Measurements from ENCODE around the gene CCDC78.
A peak's percentile ranks its signal among the peaks of the same experiment; 100 is the strongest.
"Not testable (repeated sequence)": the region's sequence is repeated elsewhere in the genome, so short reads cannot be mapped to it uniquely, and the experiment has no call there.

The CCDC78 gene

GRCh38 chr16:722835-723633 lies 3.2 kb downstream of the CCDC78 start:
- no peak for DNase-seq

DNA sequence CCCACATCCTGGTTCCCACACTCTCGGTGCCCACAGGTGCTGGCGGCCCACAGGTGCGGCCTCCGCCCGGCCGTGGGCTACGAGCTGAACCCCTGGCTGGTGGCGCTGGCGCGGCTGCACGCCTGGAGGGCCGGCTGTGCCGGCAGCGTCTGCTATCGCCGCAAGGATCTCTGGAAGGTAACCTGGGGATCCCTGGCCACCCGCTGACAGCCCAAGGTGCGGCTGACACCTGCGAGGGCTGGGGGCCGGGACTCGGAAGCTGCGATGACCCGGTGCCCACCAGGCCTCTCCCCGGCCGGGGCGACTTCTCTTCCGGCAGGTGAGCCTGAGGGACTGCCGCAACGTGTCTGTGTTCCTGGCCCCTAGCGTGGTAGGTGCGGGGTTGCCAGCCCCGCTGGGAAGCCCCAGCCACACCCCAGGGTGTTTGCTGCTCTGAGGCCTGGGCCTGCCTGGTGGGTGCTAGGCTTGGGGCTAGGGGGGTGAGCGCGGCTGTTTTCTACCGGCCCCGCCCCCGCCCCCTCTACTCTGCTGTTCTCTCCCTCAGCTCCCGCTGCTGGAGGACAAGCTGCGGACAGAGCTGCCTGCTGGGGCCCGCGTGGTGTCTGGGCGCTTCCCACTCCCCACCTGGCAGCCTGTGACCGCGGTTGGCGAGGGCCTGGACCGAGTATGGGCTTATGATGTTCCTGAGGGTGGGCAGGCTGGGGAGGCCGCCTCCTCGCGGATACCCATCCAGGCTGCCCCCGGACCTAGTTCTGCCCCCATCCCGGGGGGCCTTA lies 4.3 kb downstream of the CCDC78 start:
- no peak for DNase-seq

DNA sequence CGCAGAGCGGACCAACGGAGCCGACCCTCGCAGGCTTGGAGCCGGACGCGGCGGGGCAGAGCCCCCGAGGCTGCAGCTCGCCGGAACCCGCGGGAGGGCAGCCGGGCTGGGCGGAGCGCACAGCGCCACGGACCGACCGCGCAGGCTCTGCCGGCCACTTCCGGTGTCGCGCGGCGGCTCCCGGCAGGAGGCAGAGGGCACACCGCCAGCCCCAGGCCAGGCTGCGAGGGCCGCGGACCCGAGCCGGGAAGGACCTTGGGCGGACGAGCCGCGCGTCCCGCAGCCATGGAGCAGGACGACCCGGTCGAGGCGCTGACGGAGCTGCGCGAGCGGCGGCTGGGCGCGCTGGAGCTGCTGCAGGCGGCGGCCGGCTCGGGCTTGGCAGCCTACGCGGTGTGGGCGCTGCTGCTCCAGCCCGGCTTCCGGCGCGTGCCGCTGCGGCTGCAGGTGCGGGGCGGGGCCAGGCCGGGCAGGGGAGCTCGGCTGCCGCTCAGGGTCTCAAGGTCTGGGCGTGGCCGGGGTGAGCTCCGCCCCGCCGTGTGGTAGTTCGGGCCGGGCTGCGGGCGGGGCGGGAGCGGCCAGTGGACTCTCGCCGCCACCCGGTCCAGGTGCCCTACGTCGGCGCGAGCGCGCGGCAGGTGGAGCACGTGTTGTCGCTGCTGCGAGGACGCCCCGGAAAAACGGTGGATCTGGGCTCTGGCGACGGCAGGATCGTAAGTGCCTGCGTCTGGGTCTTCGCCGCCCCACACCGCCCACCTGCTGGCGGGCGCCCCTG lies 5.1 kb downstream of the CCDC78 start, which contains the start of gene ANTKMT:
Gene ANTKMT (plus strand): TSS at position 157 of the 775 bp plus-strand sequence. CDS start 129 bp downstream, at position 286.
- DNase-seq: peak; percentile 30

GRCh38 chr16:720447-720989 lies 5.7 kb downstream of the CCDC78 start:
- no peak for DNase-seq

GRCh38 chr16:719815-720446 lies 6.3 kb downstream of the CCDC78 start:
- DNase-seq: no peak

GRCh38 chr16:718922-719321 lies 7.3 kb downstream of the CCDC78 start:
- DNase-seq: no peak

DNA sequence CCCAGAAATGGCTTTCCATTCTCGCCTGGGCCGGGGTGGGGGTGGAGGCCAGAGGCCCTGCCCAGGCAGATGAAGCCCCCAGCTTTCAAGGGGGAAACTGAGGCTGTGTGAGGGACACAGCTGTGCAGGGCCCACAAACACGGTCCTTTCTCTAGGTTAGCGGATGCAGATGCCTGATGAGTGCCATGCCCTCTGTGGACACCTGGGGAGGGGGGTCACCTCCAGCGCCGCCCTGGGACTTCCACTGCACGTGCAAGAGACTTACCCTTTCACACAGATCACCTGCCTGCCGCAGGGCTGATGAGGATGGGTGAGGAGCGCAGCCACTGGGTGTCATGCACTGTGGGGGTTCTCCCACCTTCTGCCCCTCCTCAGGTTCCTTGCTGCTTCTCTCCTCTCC lies 7.9 kb downstream of the CCDC78 start:
- DNase-seq: no peak

GRCh38 chr16:717450-718245 lies 8.6 kb downstream of the CCDC78 start:
- DNase-seq: no peak

GRCh38 chr16:716768-717325 lies 9.4 kb downstream of the CCDC78 start:
- no peak for DNase-seq

GRCh38 chr16:716200-716568 lies 10.1 kb downstream of the CCDC78 start:
- no peak for DNase-seq

DNA sequence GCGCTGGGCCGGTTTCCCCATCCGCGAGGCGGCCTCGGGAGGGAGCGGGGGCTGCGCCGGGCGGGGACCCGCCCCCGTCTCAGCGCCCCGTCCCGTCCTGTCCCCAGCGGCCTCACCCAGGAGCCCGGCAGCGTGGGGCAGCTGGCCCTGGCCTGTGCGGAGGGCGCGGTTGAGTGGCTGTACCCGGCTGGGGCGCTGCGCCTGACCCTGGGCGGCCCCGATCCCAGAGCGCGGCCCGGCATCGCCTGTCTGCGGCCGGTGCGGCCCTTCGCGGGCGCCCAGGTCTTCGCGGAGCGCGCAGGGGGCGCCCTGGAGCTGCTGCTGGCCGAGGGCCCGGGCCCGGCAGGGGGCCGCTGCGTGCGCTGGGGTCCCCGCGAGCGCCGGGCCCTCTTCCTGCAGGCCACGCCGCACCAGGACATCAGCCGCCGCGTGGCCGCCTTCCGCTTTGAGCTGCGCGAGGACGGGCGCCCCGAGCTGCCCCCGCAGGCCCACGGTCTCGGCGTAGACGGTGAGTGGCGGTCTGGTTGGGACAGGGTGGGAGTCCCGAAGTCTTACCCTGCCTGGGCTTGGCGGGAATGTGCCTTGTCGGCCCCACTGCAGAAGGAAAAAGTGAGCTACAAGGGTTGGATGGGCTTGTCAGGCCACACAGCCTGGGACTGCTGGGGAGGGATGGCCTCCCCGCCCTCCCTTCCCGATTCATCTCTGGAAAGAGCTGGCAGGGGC lies 10.6 kb downstream of the CCDC78 start:
- no peak for DNase-seq

DNA sequence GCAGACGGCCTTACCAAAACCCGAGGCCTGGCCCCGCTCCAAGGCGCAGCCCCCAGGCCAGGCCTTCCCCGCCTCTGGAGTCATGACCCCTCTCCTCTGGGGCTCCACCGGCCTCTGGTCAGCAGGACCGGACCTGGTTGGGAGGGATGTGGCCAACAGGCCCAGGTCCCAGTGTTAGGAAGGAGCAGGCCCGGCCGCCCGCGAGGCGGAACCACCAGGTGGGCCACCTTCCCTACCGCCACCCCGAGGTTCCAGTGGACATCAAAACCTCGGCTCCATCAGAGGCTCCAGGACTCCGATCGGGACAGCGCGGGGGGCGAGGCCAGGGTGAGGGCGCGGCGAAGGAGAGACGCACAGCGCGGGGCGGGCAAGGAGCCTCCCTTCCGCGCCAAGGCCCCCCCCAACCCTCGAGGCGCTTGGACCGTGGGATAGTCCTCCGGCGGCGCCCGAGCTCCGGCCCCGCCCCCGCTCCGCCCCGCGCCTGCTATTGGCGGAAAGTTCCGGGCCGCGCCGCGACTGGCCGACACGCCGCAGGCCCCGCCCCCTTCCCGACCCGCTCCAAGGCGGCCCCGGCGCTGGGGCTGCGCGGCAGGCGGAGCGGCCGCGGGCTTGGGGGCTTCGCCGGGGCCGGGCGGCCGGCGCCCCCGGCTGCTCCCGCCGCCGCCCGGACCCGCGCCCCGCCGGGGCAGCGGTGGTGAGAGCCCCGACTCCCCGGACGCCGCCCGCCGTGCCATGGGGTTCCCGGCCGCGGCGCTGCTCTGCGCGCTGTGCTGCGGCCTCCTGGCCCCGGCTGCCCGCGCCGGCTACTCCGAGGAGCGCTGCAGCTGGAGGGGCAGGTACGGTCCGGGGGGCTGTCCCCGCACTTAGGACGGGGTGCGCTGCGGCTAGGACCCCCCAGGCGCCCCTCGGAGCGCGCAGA lies 11.4 kb downstream of the CCDC78 start, which contains the start of gene METRN:
Gene METRN (plus strand): TSS at position 561 of the 919 bp plus-strand sequence. CDS start 172 bp downstream, at position 733.
- DNase-seq: no peak

DNA sequence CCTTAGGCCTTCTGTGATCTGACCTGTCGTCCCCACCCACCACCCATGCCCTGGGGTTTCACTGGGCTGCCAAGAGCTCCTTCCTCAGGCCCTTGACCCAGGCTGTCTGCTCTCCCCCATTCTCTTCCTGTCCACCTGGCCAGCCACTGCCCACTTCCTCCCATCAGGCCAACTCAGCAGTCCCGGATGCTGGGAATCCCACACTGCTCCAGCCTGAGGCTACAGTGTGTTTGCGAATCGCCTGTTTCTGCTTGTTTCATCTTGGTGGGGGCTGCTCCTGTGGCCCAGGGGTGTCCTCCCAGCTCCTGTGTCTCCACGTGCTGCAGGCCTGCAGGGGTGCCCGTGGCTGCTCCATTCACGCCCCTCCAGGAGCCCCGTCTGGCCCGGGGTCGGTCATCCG lies 12.2 kb downstream of the CCDC78 start:
- DNase-seq: no peak

- not testable (repeated sequence) for DNase-seq
Observed at GRCh38 chr16:712740-713250, 13.4 kb downstream of the CCDC78 start.

DNA sequence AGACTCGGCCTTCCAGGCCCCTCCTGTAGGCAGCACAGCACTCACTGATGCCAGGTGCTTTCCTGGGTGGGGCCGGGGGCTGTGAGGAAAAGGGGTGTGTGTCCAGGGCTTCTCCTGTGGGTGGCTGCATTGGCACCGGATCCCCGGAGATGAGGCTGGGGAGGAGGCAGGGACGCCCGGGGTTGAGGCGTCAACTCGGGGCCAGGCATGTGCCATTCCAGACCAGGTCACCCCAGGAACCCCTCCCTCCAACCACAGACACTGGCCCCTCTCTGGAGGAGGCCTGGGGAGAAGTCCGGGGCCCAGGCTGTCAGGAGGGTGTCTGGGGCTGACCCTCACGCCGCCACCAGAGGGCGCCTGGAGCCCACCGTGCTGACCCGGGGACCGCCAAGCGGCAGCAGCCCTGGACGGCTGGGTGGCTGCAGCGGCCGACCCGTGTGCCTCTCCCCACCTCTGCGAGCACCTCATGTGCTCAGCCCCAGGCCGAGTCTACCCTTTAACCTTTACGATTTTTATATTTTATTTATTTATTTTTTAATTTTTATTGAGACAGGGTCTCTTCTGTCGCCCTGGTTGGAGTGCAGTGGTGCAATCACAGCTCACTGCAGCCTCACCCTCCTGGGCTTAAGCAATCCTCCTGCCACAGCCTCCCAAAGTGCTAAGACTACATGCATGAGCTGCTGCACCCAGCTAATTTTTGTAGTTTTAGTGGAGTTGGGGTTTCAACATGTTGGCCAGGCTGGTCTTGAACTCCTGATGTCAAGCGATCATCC lies 14.5 kb downstream of the CCDC78 start:
- no peak for DNase-seq

DNA sequence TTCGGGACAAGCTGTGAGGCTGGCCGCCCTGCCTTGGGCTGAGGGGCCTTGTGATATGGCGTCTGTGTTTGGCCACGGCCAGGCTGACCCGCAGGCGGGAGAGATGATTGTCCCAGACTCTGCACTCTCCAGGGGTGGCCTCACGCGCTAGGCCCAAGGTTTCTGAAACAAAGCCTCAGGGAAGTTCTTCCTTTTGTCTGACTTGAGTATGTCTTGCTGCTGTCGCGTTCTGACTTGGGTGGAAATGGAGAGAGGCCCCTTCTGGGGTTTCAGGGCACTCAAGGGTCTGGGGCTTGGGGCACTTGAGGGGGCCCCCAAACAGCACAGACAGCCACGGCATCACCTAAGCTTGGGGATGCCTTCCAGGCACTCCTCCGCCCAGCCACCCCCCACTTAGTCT lies 15.2 kb downstream of the CCDC78 start:
- no peak for DNase-seq

DNA sequence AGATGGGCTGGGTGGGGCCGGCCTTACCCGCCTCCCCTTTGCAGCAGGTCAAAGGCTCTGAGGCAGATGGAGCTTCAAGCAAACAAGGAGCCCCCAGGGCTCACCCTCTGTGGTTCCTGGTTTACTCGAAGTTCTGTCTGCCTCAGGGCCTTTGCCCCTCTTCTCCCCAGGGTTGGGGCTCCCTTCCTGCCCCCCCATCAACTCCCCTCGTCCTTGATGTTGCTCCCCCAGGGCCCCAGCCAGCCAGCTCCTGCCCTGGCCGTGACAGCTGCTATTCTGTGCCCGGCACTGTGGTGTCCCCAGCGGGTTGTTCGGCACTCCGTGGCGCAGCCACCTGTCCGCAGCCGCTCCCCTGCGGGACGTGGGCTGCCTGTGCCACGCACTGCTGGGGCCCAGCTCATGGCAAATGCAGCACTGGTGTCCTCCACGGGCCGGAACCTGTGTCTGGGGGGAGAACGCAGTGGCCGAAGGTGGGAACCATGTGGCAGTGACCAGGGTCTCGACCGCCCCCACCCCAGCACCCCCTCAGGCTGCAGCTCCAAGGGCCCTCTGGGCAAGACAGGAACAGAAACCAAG lies 15.7 kb downstream of the CCDC78 start:
- no peak for DNase-seq
